Spleen (tissue), 7 donors: ENCODE measurements around the gene PANK1.

Experiments used
- POLR2A ChIP-seq, 3 donors: fragments of 450-650 bp; IDR thresholded peaks; one replicate each; pipeline ENCODE4 v1.5.1; 2017; ENCODE audit warnings: antibody characterized with exemption in 3 of 3, mild to moderate bottlenecking in 1 of 3
- POLR2AphosphoS5 ChIP-seq, 3 donors: sonication (generic); formaldehyde crosslinking; IDR thresholded peaks; one replicate each; pipeline ENCODE4 v1.5.1; 2017; ENCODE audit warnings: antibody characterized with exemption in 3 of 3
- TF ChIP-seq, protein P1 (sequence below), 11 experiments: fragments of 200-600 bp in 7 of 11; fragments of 450-650 bp in 4 of 11; sonication (generic) in 4 of 11; IDR thresholded peaks in 8 of 11; conservative IDR thresholded peaks in 3 of 11; 1 replicate in 7 of 11; 2 replicates in 4 of 11; pipeline versions ENCODE4 v1.4.0 to v1.8.0; 2016 to 2021; ENCODE audit warnings: antibody characterized with exemption in 11 of 11, inconsistent platforms in 4 of 11, mild to moderate bottlenecking in 1 of 11
- donor health status: DM: no; HTN: no; CAD: no; lungs with moderate emphysema.
- donor health status: DM: no; HTN: no; CAD: no.
- donor health status: DM: no; HTN: no; CAD: no.

GRCh38 chr10:89637113-89637512 is 7.9 kb downstream of the PANK1 start:
- no peak for TF ChIP-seq POLR2AphosphoS5 (IDR thresholded peaks at IDR 0.05)
- TF ChIP-seq, protein P1, sequence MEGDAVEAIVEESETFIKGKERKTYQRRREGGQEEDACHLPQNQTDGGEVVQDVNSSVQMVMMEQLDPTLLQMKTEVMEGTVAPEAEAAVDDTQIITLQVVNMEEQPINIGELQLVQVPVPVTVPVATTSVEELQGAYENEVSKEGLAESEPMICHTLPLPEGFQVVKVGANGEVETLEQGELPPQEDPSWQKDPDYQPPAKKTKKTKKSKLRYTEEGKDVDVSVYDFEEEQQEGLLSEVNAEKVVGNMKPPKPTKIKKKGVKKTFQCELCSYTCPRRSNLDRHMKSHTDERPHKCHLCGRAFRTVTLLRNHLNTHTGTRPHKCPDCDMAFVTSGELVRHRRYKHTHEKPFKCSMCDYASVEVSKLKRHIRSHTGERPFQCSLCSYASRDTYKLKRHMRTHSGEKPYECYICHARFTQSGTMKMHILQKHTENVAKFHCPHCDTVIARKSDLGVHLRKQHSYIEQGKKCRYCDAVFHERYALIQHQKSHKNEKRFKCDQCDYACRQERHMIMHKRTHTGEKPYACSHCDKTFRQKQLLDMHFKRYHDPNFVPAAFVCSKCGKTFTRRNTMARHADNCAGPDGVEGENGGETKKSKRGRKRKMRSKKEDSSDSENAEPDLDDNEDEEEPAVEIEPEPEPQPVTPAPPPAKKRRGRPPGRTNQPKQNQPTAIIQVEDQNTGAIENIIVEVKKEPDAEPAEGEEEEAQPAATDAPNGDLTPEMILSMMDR (IDR thresholded peaks at IDR 0.05 in 8 of 11, conservative IDR thresholded peaks at IDR 0.05 in 3 of 11): no peak
- no peak for TF ChIP-seq POLR2A (IDR thresholded peaks at IDR 0.05)
